NK-92 (cell line): ENCODE measurements around the gene POM121.
"Not testable (repeated sequence)": the region's sequence is repeated elsewhere in the genome, so short reads cannot be mapped to it uniquely, and the experiment has no call there.

Source experiments
- DNase-seq: peaks from one replicate; lab custom pipeline; 2025; ENCODE audit not compliant: unreplicated experiment; lab: John Stamatoyannopoulos, UW

POM121 gene

DNA sequence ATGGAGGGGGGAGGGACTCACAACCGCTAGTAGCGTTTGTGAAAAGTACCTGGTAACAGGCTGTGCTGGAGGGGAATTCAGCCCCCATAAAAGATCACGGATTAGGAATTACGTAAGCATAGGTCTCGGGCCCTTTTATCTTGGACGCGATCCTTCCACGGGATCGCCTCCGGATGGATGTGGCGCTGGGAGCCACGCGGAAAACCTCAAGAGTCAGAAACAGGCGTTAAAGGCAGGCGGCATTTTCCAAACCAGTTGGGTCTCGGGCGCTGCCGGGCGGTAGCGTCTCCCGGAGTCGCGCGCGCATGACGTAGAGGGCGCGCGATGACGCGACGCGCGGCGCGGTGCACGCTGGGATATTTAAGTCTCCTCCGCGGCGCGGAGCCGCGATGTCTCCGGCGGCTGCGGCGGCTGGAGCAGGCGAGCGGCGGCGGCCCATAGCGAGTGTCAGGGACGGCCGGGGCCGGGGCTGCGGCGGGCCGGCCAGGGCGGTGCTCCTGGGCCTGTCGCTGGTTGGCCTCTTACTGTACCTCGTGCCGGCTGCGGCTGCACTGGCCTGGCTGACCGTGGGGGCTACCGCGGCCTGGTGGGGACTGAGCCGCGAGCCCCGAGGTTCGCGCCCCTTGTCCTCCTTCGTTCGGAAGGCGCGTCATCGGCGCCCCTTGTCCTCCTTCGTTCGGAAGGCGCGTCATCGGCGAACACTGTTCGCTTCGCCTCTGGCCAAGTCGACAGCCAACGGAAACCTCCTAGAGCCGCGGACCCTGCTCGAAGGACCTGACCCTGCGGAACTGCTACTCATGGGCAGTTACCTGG lies at the start of gene POM121:
Gene POM121, plus strand, starts transcription at position 363 of the 813 bp plus-strand sequence. Its CDS starts 27 bp downstream, at position 390.
- no peak for DNase-seq

DNA sequence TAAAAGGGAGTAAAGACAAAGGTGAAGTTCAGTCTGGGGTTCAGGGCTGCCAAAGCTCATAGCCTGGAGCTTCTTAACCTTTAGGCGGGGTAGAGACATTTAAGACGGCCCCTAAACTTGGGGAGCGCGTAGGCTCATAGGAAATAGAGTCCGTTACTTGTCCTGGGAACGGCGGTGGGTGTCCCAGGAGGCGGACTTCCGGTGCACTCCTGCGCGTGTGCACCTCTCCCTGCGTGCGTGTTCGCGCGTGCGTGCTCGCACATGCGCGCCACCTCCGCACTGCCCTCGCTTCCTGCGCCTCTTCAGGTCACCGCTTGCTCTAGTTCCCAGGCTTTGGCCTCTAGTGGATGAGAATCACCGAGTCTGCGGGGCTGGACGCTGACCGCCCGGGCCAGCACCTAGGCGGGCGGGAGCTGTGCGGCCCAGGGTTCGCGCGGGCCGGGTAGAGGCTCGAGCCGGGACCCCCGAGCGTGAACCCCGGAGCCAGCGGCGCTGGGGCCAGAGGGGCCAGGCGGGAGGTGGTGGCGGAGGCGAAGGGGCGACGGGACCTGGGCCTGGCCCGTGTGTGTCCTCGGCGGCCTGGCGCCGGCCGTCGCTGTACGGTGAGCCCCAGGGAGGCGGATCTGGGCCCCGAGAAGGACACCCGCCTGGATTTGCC lies 45.7 kb upstream of the POM121 start:
- peak; percentile 9 for DNase-seq

DNA sequence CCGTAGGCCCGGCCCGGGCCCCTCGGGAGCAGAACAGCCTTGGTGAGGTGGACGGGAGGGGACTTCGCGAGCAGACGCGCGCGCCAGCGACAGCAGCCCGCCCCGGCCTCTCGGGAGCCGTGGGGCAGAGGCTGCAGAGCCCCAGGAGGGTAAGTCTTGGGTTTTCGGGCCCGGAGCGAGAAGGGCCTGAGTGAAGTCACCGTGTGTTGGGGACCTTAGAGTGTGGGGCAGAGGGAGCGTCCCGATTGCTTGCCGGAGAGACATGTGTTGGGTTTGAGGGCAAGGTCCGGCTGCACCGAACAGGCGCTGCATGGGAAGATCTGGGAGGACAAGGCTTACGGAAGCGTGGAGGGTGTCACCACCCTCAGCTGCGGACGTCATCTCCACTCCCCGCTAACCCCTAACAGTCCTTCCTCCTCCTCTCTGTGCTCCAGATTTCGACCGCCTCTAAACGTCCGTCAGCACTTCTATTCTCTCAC lies 45.1 kb upstream of the POM121 start:
- DNase-seq, result not testable (repeated sequence)

DNA sequence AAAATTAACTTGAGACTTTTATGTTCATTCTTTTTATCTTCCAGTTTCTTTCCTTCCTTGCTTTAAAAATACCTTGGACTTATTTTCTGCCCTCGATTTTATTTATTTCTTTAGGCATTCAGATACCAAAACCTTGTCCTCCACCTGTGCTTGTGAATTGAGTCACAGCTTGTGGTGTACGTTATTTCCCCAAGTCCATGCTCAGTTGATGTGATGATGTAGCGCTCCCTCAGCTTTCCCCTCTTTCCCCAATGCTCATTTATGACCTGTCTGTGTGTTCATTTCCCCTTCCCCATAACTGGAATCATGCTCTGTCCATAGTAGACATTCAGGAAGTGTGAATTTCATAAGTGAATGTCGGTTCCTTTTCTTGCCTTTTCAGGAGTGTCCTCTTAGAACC lies 33.1 kb upstream of the POM121 start:
- not testable (repeated sequence) for DNase-seq

DNA sequence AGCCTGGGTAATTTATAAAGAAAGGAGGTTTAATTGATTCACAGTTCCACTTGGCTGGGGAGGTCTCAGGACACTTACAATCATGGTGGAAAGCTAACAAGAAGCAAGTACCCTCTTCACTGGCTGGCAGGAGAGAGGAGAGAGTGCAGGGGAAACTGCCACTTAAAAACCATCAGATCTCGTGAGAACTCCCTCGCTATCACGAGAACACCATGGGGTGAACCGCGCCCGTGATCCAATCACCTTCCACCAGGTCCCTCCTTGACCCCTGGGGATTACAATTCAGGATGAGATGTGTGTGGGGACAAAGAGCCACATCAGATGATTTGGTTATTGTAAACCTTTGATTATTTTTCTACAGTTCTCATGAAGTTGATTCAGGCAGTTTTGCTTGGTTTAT lies 20.2 kb upstream of the POM121 start:
- DNase-seq, result not testable (repeated sequence)

DNA sequence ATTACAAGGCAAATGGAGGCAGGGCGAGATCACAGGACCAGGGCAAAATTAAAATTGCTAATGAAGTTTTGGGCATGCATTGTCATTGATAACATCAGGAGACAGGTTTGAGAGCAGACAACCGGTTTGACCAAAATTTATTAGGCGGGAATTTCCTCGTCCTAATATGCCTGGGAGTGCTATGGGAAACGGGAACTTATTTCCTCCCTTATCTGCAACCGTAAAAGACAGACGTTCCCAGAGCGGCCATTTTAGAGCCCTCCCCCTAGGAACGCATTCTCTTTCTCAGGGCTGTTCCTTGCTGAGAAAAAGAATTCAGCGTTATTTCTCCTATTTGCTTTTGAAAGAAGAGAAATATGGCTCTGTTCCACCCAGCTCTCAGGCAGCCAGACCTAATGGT lies 16.5 kb upstream of the POM121 start:
- not testable (repeated sequence) for DNase-seq

DNA sequence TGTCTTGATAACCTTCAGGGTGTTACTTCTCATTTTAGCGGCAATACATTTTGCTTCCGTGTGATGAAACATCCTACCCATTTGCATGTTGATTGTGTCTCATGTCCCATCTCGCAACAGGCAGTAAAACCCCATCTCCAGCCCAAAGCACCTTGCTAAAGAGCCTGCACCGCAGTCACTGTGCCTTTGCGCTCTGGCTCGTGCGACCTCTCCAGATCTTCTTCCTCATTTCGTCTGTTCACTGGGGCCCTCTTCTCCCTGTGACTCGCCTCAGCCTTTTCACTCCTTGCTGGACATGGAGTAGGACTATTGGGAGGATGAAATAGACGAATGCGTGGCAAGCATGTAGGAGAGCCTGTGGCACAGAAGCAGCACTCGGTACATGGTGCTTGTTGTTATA lies 13.5 kb upstream of the POM121 start:
- not testable (repeated sequence) for DNase-seq

DNA sequence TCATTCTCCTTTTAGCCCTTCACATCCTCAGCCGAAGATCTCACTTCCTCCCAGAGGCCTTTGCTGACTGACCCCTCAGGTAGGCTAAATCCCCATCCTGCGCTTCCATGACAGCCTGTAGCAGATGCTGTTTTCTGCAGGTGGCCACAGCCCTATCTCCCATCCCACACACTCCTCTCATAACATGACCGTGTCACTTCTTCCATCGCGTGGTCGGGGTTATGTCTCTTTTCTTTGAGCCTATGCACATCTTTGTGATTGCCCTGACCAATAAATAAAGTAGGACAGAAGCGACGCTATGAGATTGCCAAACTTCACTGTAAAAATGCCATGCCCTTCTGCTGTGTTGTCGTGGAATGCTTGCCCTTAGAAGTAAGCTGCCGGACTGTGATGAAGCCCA lies 11.1 kb upstream of the POM121 start:
- not testable (repeated sequence) for DNase-seq

DNA sequence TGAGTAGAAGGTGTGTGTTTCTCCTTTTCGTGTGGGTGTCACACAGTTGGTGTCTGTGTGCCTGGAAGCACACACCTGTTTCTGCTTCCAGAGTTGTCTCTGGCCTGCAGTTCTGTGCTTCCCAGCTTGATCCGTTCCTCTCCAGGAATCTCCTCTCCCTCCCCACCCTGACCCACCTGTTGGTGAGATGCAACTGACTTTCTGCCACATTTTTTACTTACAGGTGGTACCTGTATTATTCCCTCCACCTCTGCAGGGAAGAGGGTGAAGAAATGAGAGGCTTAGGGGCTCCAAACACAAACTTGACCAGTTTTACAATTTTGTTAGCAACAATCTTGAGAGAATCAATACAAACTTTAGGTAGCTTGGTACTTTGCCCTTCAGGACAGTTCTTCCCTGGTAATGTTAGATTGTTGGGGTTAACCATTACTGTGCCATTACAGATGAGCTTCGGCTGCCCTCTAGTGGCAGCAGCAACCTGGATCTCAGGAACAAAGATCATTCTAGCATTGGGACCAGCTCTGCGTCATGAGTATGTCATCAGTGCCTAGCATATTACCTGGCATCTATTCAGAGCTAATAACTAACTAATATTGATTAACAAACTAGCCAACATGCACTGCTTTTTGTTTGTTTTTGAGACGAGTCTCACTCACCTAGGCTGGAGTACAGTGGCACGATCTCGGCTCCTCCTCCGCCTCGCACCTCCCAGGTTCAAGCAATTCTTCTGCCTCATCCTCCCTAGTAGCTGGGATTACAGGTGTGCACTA lies 10.0 kb upstream of the POM121 start:
- not testable (repeated sequence) for DNase-seq

DNA sequence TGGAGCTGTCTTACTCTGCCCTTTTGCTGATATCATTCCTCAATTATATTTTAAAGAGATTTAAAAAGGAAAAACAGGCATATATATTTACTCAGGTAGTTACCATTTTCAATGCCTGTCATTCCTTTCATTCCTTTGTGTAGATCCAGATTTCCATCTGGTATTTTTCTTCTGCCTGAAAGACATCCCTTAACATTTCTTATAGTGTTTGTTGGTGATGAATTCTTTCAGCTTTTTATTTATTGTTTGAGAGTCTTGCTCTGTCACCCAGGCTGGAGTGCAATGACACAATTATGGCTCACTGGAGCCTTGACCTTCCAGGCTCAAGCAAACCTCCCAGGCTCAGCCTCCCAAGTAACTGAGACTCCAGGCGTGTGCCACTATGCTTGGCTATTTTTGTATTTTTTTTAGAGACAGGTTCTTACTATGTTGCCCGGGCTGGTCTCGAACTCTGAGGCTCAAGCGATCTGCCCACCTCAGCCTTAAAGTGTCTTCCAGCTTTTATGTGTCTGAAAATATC lies 5.6 kb upstream of the POM121 start:
- no peak for DNase-seq

DNA sequence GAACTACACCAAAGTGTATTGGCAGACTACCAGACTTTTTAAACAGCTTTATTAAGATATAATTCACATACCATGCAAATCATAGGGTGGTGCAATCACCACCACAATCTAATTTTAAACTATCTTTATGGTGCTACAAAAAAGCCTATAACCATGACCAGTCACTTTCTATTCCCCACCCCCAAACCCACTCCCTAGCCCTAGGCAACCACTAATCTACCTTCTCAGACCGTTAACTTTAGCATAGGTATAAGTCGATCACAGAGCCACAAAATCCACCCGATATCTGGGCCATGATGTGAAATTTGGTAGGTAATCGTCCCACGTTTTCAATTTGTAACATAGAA lies 536 bp upstream of the POM121 start:
- DNase-seq, result no peak

DNA sequence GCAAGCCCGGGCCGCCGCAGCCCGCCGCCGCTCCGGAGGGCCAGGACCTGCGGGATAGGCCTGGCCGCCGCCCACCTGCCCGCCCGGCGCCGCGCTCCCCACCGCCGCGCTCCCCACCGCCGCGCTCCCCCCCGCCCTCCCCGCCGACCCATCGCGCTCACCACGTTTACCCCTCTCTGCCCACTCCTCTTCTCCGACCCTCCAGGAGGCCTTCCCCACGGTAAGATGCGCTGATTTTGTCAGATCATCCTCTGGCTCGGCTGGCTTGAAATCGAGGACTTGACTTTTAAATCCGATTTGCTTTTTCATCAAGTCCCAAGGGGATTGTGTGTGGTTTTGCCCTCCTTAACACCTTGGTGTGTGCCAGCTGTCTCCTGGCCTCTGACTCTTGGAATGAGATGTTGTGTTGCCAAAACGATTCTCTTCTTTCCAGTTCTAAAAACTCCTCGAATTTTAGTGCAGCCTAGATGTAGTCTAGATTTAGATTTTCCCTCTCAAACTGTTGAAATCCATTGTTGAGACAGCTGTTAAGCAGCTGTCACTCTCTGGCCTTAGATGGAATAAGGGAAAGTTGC lies 738 bp downstream of the POM121 start:
- DNase-seq, result no peak

DNA sequence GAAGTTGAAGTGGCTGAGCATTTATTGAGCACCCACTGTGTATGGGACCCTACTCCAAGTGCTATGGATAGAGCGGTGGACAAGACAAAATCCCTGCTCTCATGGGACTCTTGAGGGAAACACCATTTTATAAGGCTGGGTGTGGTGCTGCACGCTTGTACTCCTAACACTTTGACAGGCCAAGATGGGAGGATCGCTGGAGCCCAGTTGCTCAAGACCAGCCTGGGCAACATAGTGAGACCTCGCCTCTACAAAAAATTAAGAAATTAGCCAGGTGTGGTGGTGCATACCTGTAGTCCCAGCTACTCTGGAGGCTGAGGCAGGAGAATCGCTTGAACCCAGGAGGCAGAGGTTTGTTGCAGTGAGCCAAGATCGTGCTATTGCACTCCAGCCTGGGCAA lies 2.9 kb downstream of the POM121 start:
- DNase-seq, result not testable (repeated sequence)

DNA sequence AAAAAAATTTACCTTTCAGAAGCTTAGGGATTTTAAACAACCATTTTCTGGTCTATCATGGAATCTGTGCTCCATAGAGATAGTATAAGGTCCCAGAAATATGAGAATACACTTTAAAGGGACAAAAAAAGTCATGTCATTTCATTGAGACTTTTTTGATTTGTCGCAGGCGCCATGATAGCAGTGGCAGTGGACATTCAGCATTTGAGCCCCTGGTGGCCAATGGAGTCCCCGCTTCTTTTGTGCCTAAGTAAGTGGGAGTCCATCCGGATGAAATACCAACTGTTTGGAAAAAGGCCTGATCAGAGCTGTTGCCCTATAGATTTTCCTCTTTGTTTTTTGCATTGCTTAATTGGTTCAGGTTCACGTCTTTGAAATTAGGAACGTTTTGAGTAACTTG lies 3.3 kb downstream of the POM121 start:
- DNase-seq, result not testable (repeated sequence)

DNA sequence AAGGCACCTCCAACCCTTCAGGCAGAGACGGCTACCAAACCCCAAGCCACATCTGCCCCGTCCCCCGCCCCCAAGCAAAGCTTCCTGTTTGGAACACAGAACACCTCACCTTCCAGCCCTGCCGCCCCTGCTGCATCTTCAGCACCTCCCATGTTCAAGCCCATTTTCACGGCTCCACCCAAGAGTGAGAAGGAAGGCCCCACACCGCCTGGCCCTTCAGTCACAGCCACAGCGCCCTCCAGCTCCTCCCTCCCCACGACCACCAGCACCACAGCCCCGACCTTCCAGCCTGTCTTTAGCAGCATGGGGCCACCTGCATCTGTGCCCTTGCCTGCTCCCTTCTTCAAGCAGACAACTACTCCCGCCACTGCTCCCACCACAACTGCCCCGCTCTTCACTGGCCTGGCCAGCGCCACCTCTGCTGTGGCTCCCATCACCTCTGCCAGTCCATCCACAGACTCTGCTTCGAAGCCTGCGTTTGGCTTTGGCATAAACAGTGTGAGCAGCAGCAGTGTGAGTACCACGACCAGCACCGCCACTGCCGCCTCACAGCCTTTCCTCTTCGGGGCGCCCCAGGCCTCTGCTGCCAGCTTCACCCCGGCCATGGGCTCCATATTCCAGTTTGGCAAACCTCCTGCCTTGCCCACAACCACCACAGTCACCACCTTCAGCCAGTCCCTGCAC lies 17.3 kb downstream of the POM121 start:
- not testable (repeated sequence) for DNase-seq

DNA sequence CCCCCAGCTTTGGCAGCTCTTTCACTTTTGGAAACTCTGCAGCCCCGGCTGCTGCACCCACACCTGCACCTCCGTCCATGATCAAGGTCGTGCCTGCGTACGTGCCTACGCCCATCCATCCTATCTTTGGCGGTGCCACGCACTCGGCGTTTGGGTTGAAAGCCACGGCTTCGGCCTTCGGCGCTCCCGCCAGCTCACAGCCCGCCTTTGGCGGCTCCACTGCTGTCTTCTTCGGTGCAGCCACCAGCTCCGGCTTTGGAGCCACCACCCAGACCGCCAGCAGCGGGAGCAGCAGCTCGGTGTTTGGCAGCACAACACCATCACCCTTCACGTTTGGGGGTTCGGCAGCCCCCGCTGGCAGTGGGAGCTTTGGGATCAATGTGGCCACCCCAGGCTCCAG lies 18.1 kb downstream of the POM121 start:
- not testable (repeated sequence) for DNase-seq

DNA sequence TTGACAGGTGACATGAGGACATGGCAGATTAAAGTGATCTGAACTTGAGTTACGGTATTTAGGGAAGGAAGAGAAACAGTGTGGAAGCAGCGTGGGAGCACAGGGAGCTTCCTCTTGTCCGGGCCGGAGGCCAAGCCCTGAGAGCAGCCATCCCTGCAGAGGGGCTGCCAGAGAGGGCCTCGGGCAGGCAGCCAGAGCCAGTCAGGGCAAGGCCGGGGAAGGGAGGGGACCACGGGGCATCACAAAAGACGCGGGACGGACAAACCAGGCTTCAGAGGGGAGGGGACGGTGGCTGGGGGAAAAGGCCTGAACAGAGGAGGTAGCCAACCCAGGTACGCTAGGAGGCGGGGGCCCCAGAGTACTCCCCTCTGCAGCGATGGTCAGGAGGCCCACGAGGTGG lies 20.0 kb downstream of the POM121 start:
- DNase-seq, result not testable (repeated sequence)

DNA sequence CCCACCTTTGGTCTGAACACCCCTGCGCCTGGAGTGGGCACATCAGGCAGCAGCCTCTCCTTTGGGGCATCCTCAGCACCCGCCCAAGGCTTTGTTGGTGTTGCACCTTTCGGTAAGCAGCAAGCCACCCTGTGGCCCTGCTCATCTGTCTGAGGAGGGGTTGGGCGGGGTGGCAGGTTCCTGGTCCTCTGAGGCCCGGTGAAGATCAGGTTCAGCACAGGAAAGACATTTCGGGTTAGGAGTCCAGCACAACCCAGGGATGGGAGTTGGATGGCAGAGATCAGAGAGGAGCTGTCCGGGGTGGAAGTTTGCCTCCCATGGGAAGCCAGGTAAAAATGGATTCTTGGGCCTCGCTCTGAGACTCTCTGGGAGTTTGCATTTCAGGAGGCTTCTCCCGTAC lies 20.7 kb downstream of the POM121 start:
- DNase-seq, result not testable (repeated sequence)

DNA sequence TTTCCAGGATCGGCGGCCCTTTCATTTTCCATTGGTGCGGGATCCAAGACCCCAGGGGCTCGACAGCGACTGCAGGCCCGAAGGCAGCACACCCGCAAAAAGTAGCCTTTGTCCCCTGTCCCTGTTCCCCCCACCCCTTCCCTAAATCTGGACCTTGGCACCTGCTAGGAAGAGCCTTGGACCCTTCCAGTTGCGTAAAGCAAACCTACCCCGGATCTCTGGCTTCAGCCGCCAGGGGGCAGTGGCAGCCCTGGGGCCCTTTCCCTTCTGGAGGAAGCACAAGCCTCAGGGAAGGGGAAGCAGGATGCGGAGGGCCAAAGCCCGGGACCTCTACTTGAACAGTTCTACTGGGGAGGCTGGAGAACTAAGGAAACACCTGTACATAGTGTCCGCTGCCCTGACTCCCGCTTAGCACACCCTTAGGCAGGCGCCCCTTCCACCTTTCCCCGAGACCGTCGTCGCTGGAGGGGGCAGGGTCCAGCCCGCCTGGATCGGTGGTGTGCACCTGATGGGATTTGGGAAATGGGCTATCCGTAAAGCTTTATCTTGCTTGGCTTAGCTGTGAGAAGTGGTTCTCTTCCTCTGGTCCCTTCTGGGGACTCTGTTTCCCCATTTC lies 21.3 kb downstream of the POM121 start:
- DNase-seq, result not testable (repeated sequence)

DNA sequence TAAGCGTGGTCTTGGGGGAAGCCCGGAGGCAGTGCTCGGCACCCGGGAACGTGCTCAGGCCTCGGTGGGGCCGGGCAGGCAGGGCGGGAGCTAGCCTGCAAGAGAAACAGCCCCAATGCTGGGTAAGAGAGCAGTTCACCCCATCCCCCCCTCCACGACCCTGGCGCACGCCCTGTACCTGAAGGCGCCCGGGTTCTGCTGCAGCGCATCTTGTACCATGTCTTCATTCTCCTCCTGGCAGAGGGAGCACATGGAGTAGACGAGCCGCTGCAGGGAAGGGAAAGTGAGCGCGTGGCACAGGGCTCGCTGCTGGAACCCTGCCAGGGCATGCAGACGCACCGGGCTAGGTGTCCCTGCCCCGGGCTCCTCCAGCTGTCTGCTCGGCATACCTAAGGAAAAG lies 23.8 kb downstream of the POM121 start:
- DNase-seq, result not testable (repeated sequence)
